GM18951 (cell line): ENCODE data around the gene WNT9A.

Experiments
- POLR2A ChIP-seq: IDR thresholded peaks from 4 replicates; pipeline ENCODE4 v1.6.1; 2011; ENCODE audit warnings: mild to moderate bottlenecking; ENCODE audit not compliant: insufficient read length, insufficient read depth; ENCODE audit errors: extremely low read depth
- in situ Hi-C: fragments of 300-500 bp; cut with MboI; formaldehyde crosslinking; loops from one replicate; pipeline ENCODE4 v1.12.0; 2022; ENCODE audit warnings: low sequenced_read_pairs, mixed read lengths, inconsistent platforms; ENCODE audit not compliant: unreplicated experiment

The WNT9A gene

DNA sequence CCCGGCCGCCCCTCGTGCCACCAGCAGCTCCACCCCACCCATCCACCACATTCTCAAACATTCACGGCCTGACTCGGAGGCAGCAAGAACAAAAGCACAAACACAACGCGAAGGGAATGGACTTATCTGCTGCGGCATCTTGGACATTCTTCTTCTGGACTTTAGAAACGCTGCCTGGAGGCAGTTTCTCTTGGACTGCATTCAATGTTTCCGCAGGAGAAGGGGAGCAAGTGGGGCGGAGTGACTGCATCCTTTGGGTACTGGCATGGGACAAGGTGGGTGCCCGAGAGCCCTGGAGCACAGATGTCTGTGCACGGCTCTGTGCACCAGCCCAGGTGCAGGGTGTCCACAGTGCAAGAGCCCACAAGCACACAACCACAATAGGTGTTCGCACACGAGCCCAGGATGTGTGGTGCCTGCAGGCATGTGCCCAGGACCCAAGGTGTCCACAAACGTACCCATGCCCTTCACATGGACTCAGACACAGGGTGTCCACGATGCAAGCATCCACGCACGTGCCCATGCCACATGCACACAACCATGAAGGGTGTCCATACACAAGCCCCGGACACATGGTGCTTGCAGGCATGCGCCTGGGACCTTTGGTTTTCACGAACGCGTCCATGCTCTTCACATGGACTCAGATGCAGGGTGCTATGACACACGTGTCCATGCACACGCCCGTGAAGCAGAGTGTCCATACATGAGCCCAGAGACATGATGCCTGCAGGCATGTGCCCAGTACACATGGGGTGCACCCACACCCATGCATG is 53.6 kb downstream of the WNT9A start:
- TF ChIP-seq POLR2A: no peak
- in situ Hi-C loops: no loop called here

DNA sequence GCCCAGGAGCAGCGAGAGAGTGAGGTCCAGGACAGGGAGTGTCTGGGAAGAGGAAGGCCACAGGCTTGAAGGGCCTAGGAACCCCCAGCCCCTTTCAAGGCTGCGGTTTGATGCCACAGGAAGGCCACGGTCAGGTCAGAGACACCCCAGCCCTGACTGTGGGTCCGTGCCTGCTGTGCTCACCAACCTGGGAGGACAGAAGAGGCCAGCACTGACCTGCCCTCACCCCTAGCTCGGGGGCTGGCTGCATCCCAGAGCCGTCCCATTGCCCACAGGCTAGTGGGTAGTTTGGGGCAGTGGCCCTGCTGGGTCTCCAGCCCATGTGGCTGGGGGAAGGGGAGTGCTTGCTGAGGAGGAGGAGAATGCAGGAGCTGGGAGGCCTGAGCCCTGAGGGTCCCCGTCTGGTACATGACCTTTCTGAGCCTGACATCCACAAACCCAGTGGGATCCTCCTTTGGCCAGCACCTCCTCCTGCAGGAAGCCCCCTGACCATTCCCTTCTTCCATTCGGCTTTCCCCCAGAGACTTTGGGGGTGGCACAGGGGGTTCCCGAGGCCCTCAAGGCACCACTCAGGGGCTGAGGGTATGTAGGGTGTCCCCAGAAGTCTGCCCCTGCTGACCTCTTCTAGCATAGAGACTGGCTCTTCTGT is 54.3 kb downstream of the WNT9A start:
- in situ Hi-C loops: no loop called here
- no peak for TF ChIP-seq POLR2A

DNA sequence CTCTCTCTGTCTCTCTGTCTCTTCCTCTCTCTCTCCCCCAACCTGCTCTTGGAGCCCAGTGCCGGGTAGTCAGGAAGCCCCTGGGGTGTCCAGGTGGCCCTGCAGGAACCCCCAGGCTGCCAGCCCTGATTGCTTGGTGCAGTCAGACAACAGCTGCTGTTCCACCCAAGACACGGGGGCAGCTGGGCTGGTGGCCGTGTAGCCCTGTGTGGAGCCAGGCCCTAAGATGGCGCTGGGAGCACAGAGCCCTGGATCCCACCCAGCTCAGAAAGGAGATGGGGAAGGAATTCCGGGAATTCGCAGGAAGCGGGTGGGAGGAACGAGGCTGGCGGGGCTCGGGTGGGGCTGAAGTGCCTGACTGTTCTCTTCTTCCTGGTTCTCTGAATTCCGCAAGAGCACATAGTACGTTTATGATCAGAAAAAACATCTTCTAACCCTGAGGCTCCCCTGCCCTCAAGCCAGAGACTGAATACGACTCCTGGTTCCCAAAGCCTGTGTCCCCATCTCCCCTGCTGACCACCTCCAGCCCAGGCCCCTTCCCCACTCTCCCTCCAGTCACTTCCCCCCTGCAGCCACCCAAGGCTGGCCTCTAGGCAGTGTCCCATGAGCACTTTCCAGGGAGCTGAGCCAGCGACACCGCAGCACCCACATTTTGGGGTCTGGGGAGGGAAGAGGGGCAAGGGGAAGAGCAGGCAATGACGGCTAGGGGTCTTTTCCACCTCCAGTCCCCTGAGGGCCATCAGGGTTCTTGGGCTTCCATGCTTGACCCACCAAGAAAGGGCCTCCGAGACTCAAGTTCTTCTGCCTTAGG is 55.0 kb downstream of the WNT9A start:
- no peak for TF ChIP-seq POLR2A
- in situ Hi-C loops: no loop called here

DNA sequence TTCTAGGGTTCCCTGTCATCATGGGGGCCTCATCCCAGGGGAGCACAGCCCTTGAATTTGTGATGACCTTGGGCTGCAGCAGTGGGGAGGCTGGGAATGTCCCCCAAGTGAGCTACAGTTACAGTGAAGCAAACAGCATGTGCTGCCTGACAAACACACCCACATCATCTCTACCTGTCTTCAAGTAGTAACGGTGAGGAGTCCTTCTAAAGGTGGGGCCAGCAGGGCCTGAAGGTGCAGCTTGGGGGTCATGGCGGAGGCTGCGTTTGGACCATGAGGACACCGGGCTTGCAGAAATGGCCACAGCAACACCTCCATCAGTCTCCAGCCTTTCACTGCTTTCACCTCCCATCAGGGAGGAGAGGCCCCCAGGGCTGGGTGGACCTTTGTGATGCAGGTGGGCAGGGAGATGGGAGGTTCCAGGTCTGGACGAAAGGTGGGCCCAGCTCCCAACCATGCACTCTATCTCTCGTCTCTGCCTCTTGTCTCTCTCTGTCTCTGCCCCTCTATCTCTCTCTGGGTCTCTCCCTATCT is 55.7 kb downstream of the WNT9A start:
- in situ Hi-C loops: no loop called here
- TF ChIP-seq POLR2A: no peak

DNA sequence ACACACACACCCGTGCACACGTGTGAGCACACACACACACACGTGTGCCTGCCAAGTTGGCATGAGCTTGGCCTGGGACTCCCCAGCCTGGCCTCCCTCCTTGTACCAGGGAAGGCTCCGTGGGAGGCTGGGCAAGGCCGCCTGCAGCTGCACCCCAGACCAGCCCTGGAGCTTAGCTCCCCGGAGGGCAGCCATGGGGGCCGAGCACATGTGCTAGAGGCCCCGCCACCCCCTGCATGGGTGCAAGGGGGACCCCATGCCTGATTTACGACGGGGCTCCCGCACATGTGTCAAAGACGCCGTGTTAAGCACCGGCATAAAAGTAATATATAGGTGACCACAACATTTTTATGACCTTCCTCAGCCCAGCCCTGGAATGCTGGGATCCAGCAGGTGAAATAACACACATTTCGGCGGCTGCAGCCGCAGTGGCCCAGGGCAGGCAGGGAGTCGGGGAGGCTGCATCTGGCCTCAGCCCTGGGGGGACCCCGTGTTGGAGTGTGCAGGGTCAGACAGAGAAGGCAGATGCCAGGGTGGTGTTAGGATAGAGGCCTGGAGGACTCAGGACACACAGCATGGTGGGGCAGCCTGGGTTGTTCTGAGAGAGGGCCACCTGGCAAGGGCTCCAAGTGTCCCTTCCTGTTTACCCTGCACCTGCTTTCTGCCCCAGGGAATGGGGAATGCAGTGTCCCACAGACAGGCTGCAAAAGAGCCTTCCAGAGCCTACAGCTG is 56.3 kb downstream of the WNT9A start:
- no peak for TF ChIP-seq POLR2A
- in situ Hi-C loops: no loop called here

DNA sequence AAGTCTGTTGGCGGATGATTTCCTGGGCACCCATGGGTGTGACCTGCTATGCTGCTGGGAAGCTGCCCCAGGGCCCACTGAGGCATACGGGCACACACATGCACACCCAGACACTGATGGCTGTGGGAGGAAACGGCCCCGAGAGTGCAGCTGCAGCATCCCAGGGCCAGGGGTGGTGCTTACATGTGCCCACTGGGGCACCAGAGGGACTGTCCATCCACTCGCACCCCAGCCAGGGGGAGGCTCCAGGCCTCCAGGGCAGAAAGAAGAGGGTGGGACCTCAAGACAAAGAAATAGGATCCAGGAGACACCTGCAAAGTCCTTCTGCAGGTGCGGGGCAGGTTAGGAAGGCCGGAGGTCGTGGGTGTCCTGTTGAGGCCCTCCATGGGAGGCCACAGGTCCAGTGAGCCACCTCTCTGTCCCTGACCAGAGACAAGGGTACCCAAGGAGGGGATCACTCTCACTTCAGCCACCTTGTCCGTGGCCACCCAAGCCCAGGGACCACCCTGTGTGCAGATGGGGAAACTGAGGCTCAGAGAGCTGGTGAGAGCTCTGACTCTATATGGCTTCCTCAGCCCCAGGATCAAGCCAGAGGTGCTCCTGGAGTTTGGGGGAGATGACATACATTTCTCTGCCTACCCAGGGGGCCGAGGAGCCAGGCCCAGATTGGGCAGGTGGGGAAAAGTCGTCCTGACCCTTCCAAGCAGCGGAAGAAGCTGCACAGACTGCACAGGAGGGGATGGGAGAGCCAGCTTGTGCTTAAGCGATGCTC is 57.1 kb downstream of the WNT9A start:
- in situ Hi-C loops: no loop called here
- TF ChIP-seq POLR2A: no peak

DNA sequence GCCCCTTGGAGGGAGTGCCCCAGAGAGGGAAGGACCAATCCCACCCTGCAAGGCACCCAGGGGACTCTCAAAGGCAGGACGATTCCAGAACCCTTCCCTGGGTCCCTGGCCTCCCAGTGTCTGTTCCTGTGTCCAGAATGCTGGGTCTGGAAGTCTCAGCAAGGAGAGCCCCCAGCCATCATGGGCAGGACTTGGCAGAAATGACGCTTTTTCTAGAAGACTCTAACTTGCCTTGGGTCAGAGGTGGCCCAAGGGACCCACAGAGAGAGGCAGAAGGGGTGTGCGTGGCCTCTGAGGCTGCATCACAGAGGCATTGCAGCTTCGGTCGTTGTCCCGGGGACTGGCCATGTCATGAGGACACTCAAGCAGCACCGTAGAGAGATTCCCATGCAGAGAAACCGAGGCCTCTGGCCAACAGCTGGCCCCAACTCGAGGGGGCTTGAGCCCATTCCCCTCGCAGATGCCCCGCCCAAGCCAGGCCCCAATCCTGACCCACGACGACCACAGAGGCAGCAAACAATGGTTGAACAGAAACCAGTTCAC is 57.8 kb downstream of the WNT9A start:
- in situ Hi-C loops: no loop called here
- TF ChIP-seq POLR2A: no peak

DNA sequence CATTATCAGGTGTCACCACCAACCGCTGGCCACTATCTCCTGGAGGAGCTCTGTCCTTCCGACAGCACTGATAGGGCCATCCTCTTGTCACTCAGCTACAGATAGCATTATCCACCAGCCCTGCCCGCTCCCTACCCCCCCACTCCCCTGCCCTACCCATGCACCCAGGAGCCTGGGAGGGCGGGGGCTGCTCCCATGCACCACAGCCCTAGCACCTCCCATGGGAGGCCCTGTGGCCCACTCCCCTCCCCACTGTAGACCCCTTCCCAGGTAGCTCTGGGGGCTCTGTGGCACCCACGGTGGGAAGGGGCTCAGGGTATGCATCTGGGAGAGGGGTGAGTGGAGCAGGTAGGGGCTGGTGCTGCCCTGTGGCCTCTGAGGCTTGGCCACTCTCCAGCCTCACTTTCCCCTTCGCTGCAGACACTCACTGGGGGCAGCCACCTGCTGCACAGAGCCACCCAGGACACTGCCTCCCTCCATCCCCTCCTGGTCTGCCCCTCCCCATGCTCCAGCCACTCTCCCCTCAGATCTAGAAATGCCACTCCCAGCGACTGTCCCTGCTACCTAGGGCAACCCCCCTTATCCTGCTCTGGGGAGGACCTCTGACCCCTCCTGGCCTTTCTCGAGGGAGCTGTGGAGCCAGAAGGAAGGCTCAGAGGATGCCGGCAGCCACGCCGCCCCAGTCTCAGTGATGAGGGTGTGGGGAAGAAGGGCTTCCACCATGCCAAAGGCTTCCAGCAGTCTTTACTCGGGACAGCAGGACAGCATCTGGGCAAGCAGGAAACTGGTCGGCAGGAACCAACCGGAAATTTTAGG is 58.5 kb downstream of the WNT9A start:
- no peak for TF ChIP-seq POLR2A
- in situ Hi-C loops: no loop called here

DNA sequence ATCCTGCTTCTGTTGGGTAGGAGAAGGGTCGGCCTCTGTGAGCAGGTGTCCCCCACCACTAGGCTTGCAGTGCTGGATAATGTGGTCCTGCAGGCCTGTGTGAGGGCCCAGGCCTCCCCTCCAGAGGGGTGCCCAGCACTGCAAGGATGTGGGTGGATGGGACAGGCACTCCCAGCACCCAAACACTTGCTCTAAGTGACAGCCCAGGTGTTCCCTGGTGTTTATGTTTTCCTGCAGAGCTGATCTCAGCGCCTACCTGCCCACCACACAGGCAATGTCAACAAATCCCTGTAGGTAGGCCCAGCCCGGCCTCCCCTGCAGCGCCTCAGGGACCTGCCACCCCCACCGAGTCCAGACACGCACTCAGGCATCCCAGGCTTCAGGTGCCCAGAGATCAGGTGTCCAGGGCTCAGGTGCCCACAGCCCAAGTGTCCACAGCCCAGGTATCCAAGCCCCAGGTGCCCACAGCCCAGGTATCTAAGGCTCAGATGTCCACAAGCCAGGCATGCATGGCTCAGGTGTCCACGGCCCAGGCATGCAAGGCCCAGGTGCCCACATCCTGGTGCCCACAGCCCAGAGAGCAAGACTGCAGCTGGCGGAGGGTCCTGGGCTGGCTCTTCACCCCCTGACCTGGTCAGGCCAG is 59.2 kb downstream of the WNT9A start:
- in situ Hi-C loops: no loop called here
- TF ChIP-seq POLR2A: no peak

DNA sequence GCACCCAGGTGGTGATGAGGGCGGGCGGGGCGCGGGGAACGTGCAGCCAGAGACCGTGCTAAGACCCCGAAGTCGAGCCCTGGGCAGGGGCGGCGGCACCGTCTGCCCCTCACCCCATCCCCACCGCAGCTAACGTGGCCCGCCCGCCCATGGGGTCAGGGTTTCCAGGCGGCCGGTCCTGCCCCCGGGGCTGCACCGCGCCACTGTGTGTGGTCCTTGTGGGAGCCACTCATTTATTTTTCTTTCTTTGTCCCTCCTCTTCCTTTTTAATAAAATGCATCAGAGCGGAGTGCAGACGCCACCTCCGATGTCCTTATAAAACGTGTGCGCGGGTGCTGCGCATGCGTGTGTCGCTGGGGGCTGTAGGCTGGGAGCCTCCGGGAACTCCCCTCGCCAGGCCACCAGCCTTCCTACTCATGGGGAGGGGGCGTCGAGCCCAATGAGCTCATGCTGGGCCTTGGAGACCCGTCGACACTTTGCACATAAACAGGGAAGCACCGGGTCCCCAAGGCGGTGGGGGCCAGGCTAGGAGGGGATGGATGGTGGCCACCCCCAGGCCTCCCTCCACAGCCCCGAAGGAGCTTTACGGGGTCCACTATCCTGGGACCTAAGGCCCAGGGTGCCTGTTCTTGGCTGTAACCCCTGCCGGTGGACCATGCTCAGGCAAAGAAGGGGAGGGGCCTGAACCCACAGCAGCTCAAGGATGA is 59.9 kb downstream of the WNT9A start:
- in situ Hi-C loops: no loop called here
- no peak for TF ChIP-seq POLR2A
